ENCODE results near the gene SMPD2.

- TF ChIP-seq POLR2A (IDR thresholded peaks at IDR 0.05) = no peak
- no peak for TF ChIP-seq CTCF (IDR thresholded peaks at IDR 0.05)
These were observed 25.2 kb downstream of the SMPD2 start for GRCh38 chr6:109465772-109466171.

Measured in uterus (tissue), 2 donors.